ENCODE results near the gene CD300LB.
"Not testable (repeated sequence)": the region's sequence is repeated elsewhere in the genome, so short reads cannot be mapped to it uniquely, and the experiment has no call there.

CD300LB gene

DNA sequence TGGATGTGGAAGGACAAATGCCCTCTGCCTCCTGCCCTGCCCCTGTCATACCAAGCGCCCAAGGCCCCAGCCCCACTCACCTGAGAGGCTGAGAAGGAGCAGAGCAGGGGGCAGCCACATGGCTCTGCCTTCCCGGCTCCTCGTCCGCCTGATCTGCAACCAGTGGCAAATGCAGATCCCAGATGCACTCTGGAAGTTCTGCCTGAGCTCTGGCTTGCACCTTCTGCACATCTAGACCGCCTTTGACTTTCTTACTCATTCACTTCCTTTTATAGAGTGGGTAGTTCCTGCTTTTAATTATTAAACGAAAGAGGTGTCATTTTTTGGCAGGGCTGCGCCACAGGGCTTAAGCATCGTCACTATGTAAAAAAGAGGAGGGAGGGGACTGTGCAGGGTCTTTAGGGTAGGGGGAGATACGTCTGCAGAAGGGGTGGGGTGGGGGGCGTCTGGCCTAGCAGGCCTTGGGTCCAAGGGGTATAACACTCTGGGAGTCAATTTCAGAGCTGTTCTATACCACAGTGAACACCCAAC is at the start of gene CD300LB:
Gene CD300LB (minus strand): TSS at position 245 of the 531 bp plus-strand sequence. CDS start 125 bp downstream, at position 120.
- no peak for DNase-seq (ENCODE audit: low read depth)

DNA sequence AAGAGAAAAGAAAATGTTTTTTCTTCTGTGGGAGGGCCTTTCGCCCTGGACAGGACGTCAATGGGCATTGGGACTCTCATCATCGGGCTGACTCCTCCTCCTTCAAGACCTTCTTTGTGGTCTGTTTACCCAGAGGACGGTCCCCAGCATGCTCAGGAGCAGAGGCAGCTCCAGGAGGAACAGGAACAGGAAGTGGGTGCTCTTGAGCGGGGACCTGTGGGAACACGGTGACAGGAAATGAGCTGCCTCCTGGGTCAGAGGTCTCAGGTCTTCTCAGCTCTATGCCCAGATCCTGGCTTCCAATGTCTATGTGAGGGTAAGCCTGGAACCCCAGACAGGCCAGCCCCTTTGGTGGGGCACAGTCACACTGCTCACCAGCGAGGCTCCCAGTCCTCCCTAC is 48.6 kb upstream of the CD300LB start:
- no peak for DNase-seq (ENCODE audit: low read depth)

DNA sequence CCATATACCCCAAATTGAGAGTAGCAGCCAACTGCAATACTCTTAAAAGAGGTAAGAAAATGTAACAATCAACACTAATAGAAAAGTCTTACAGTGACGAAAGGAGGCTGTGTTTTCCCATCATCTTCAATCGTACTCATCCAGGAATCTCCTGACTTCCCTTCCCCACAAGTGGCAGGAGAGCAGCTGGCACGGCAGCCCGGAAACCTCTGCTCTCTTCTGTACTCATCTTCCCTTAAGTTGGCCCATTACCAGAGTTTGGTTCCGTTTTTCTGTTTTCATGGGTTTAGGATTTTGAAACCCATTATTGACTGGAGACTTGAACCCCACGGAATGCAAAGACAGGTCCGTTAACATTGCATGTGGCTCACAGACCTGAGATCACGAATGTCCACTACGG is 47.7 kb upstream of the CD300LB start:
- no peak for DNase-seq (ENCODE audit: low read depth)

DNA sequence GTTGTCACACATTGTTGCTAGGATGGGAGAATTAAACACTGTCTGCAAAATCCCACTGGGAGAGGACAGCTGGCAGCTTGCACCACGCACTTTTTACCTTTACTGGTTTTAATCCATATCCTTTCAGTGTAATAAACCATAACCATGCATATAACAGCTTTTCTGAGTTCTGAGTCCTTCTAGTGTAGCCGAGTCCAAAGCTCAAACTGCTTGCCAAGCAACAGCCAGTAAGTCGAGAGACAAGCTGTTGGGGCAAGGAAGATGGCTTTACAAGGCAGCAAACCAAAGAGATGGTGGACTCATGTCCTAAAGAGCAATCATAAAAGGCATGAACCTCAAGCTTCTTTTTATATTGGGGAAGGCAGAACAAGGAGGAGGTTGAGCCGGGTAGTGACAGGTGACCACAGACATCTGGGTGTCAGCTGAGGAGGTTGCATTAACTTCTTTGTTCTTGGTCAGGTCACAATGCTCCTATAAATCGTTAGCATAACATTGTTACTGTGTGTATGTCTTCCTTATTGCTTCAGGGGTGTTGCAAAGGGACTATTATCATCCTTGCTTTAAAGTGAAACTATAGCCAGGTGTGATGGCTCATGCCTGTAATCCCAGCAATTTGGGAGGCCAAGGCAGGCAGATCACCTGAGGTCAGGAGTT is 43.3 kb upstream of the CD300LB start:
- DNase-seq (ENCODE audit: low read depth) = no peak

DNA sequence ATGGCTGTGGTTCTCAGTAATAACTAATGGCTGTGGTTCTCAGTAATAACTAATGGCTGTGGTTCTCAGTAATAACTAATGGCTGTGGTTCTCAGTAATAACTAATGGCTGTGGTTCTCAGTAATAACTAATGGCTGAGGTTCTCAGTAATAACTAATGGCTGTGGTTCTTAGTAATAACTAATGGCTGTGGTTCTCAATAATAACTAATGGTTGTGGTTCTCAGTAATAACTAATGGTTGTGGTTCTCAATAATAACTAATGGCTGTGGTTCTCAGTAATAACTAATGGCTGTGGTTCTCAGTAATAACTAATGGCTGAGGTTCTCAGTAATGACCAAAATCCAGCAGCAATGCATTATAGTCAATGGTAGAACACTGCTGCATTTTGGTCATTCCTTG is 42.4 kb upstream of the CD300LB start:
- not testable (repeated sequence) for DNase-seq (ENCODE audit: low read depth)

- no peak for DNase-seq (ENCODE audit: low read depth)
These were observed 41.9 kb upstream of the CD300LB start for GRCh38 chr17:74573169-74573568.

GRCh38 chr17:74571621-74572270 is 40.5 kb upstream of the CD300LB start:
- no peak for DNase-seq (ENCODE audit: low read depth)

DNA sequence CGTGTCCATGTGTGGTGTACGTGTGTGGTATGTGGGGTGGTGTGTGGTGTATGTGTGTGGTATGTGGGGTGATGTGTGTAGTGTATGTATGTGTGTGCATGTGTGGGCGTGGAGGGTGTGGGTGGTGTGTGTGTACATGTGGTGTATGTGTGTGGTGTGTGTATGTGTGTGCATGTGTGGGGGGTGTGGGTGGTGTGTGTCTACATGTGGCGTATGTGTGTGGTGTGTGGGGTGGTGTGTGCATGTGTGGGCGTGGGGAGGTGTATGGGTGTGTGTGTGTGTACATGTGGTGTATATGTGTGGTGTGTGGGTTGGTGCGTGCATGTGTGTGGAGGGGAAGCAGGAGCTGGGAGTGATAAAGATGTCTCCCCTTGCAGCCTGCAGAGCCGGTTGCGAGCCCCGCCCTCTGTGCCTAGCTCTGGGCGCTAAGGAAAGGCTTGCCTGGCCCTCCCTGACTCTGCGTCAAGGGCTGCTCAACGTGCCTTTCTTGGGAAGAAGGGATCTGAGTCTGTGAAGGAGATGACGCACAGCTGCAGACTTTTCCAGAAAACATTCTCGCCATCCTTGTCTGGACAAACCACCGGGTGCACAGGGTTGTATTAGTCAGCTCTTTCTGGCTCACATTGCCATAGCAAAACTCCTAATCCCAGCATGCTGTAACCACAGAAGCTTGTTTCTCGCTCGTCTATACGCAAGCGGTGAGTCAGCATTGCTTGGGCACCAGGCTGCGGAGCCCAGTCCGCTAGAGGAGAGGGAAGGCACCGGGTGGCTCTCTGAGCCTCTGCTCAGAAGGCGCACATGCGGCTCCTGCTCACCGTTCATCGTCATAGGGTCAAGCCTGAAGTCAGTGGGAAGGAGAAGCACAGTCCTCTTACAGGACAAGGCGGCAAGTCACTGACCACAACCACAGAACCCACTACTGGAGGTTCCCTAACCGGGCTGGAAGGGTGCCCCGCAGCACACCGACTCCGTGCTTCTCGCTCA is 38.0 kb upstream of the CD300LB start:
- DNase-seq (ENCODE audit: low read depth) = no peak

GRCh38 chr17:74568106-74568873 is 37.0 kb upstream of the CD300LB start:
- no peak for DNase-seq (ENCODE audit: low read depth)

DNA sequence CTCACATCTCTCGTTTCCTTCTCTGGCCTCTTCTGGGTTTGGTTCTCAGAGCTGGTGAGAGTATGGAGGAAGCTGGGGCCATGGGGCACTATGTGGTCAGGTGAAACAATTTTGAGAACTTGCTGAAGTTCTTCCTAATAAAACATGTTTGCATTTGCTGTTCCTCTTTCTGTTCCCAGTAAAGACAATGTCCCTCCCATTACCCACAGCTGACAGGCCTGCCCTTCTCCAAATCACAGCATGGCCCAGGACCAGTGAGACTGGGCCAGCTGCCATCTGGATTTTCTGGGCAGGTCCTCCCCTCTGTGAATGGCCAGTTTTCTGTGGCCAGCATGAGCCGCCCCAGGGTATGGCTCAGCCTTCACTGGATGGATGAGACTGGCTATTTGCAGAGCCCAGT is 36.1 kb upstream of the CD300LB start, which contains the start of gene CD300H:
Gene CD300H (minus strand): TSS at position 113 of the 400 bp plus-strand sequence.
- DNase-seq (ENCODE audit: low read depth) = no peak

- DNase-seq (ENCODE audit: low read depth) = peak; percentile 10
These were observed 35.0 kb upstream of the CD300LB start for GRCh38 chr17:74566132-74566753.

DNA sequence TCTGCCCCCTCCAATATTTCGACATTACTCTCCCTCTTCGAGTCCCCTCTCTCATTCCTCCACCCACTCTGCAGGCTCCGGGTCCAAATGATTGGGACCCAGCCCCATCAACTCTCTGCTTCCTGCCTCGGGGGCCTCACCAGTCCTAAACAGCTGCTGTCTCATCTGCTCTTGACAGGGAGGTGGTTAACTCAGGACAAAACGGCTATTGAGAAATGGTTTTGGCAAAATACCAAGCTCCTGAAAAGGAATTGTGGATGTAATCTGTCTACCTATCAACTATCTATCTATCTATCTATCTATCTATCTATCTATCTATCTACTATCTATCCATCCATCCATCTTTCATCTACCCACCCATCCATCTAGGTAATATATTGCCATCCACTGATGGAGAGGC is 33.9 kb upstream of the CD300LB start:
- DNase-seq (ENCODE audit: low read depth) = no peak

- no peak for DNase-seq (ENCODE audit: low read depth)
These were observed 32.1 kb upstream of the CD300LB start for GRCh38 chr17:74563358-74563757.

- no peak for DNase-seq (ENCODE audit: low read depth)
These were observed 30.3 kb upstream of the CD300LB start for GRCh38 chr17:74561586-74561985.

DNA sequence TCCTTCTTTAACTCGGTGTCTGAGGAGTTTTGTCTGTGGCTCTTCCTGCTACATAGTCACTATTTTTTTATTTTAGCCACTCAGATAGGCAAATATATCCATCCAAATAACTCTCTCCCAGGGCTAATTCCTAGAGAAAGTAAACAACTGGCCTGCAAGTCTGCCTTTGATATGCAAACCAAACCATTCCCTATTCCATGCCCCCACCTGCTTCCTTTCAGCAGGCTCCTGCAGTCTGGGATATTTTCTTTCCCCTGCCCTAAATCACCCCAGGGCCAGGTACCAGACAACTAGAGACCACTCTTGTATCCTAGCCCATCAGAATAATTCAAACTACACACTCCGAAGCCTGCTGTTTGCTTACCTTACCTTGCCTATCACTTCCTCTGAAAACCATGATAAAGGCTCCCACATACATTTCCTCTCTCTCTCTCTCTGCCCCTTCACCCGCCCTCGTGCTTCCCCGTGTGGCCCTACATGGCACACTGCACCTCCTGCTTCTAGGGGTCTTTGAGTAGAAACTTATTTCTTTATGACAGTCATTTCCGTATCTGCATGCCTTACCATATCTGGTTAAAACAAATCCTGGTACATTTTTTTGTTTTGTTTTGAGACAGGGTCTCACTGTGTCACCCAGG is 27.7 kb upstream of the CD300LB start:
- DNase-seq (ENCODE audit: low read depth) = no peak

GRCh38 chr17:74558402-74558801 is 27.1 kb upstream of the CD300LB start:
- not testable (repeated sequence) for DNase-seq (ENCODE audit: low read depth)

- no peak for DNase-seq (ENCODE audit: low read depth)
These were observed 24.2 kb upstream of the CD300LB start for GRCh38 chr17:74555427-74555940.

GRCh38 chr17:74554909-74555308 is 23.6 kb upstream of the CD300LB start:
- DNase-seq (ENCODE audit: low read depth) = no peak

GRCh38 chr17:74552037-74552436 is 20.8 kb upstream of the CD300LB start:
- no peak for DNase-seq (ENCODE audit: low read depth)

DNA sequence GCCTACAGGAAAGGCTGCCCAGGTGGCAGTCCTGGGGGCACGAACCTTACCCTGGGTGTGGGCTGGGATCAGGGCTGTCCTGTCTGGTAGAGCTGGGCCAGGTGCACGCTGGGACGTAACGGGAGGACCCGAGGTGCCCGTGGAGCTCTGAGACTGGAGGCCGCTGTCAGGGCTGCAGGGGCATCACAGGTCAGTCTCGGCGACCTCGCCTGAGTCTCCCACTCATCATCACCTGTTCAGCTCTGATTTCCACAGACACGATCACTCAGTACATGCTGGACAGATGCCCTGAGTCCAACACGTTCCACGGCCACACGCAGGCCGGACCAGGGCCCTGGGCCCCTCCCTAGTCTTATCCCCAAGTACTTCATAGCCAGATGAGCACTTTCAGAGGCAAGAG is 19.3 kb upstream of the CD300LB start:
- DNase-seq (ENCODE audit: low read depth) = no peak
